ENCODE data around the gene HCN1.
"Not testable (repeated sequence)": the region's sequence is repeated elsewhere in the genome, so short reads cannot be mapped to it uniquely, and the experiment has no call there.

Gene HCN1

DNA sequence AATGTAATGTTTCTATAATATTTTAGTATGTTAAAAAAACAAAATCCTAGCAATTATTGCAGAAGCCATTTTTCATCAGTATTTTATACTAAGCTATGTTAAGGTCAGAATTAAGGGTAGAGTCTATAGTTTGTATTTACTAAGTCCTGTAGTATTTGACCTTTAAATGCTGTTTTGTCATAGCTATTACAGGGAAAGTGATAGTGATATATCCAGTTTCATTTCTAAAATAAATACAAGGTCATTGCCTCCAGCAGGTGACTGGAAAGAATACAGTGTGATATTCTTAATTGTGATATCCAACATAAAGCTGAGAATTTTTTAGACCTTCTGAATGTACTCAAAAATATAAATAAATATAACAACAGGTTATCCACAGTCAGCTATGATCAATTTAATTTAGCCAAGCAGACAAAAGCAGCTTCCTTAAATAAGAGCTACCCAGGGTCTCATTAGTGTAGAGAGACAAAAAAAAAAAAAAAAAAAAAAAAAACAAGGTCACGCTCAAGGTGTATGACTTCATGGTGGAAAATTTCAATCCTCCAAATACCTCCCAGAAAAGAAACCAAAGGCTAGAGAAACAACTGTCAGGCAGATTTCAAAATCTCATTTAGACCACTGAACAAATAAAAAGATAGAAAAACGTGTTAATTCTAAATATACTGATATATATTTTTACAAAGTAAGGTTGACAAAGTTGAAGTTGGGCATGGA, 278.7 kb downstream of the HCN1 start:
- no peak for DNase-seq (ENCODE audit: low read depth)

DNA sequence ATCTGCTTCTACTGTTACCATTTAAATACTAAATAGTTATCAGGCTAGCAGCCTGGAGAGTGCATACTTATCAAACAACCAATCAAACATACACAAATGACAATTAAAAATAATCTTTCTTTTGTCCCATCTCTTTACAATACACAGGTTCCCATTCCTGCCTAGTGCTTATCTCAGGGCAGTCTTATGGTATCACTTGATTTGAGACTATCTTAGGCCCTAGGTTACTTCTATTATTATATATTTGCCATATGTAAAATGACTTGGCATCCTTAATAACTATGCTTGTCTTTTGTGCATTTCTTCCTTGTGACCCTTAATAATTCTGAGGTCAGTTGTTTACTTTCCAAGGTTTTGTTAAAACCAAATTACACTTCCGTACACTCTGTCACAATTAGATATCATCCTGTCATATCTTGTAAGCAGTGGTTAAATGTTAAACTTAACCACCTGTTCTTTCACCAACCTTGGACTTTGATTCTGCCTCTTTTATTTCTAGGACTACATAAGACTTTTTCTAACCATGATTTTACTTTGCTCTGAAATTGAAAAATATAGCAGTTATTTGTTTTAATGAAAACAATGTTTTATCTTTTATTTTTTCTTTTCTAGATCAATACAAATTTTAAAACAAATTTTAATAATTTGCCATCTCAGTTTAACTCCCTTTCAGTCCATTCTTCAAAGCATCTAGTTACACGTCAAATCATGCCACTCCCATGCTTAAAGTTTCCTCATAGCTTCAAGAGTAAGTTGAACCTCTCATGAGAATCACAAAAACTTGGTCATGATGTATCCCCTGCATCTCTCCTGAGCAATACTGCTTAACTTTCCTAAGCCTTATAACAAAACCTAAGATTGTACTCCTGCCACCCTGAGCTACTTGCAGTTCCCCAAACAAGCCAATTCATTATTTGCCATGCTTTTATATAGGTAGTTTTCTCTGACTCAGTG, 281.3 kb downstream of the HCN1 start:
- DNase-seq (ENCODE audit: low read depth) = no peak

DNA sequence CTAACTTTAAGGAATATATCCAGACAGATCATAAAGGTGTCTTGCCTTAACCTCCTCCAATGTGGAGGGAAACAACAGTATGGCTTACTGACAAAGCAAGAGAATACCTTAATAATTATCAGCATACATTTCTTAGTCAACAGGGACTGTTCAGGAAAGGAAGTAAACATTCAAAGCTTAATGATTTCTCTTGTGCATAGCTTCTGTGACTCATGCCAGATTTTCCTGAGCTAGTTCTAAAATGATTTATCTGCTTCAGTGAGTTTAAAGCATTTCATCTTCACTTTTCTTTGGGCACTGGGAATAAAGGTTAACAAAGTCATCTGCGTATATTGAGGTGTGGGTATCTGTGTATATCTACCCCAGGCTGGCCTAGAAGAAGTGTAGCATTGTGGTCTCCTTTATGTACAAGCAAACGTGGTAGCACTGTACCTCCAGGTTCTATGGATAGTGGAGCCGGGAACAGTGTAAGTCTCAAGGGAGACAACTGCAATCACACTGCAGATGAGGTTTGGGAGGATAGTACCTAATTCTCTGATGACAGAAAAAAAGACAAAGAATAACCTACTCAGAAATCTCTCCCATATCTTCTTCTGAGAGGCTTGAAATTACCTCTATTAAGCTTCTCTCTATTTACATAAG, 284.1 kb downstream of the HCN1 start:
- no peak for DNase-seq (ENCODE audit: low read depth)

DNA sequence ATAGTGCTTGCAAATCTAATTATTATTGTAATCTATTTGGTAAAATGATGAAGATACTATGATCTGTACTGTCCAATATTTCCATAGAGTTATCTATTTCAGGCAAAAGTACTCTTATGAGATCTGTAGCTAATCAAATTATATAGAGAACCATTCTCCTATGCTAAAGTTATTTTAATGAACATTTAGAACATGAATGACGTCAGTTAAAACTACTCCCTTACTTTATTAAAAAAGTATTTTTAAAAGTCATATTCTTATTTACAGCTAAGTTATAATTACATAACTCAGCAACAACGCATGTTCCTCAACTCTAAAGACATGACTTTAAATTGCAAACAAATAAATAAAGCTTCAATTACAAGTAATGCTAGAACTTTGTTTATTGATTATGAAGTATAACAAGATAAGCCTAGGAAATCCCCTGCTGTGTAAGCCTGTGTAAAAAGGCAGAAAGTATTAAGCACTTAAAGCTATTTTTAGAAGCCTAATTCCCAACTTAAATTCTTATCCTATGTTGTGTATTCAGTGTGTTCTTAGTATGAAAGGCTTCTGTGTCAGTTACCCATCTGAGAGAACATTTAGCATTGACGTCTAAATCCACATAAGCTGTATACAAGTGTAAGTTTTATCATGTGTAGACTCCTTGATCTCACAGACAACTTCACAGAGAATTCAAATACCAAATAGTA, 285.7 kb downstream of the HCN1 start:
- DNase-seq (ENCODE audit: low read depth) = no peak

DNA sequence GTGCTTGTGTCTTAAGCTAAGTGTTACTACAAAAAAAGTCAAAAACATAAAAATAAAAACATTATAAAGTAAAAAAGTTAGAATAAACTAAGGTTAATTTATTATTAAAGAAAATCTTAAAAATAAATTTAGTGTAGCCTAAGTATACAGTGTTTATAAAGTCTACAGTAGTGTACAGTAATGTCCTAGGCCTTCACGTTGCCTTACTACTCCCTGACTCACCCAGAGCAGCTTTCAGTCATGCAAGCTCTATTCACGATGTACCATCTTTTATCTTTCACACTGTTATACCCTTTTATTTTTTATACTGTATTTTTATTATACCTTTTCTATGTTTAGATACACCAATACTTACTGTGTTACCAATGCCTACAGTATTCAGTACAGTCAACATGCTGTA, 288.1 kb downstream of the HCN1 start:
- no peak for DNase-seq (ENCODE audit: low read depth)

DNA sequence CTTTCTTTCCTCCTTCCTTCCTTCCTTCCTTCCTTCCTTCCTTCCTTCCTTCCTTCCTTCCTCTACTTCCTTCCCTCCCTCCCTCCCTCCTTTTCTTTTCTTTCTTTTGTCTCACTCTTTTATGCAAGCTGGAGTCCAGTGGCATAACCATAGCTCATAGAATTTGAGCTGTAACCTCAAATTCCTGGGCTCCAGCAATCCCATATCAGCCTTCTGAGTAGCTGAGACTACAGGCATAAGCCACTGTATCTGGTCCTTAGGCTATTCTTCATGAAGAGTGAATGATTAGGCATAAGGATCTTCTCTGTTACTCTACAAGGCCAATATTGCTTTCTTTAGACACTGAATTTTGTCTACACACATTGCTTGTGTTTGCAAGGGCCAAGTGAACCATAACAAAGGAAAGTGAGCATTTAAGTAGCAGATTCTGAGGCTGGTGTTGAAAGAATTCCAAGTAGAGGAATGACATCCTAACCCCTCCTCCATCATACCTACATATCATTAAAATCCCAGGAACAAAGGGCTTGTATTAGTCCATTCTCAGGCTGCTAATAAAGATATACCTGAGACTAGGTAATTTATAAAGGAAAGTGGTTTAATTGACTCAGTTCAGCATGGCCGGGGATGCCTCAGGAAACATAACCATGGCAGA, 293.2 kb downstream of the HCN1 start:
- DNase-seq (ENCODE audit: low read depth) = no peak

DNA sequence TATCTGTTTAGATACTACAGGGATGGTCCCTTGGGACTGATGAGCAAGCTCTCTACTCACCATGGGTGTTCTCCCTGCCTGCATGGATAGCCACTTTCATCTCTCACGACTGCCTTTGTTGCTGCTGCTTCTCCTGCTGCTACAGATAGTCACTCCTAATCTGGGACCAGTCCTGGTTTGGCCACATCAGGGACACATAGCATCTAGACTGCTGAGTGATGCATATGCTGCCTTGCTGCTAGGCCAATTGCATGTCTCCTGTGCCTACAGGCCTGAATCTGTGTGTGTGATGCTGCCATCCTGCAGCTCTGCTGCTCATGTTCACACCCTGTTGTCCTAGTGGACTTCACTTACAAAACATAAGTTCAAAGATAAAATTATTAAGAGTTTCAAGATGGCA, 297.1 kb downstream of the HCN1 start:
- no peak for DNase-seq (ENCODE audit: low read depth)

DNA sequence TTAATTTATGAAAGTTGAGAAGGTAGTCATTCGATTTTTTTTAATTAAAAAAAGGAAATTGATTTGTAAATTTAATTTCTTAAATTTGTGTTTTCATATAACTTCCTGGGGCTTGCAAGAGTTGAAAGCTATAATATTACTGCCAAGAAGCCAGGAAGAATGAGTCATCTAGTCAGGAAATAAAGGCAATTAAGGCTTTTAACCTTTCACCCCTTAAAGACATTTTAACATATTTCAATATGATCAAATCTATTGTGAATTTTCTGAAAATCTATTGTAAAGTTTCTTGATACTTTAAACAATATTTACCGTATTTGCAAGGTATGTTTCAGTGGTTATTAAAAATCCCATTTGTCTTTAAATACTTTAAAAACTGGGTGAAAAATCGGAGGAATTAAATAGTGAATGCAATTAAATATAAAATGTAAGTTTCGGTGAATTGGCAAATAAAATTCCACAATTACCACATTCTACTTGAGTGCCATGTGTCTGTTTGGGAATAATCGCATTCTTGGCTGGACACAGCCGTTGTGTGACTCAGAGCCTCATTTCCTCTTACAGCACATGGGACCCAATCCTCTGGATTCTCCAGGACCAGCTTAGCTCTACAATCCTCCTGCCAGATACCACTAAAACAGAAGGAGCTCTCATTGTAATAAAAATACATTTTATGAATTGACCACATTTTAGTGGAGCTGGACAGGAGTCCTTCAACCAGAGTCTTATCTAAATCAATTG, 310.7 kb downstream of the HCN1 start:
- no peak for DNase-seq (ENCODE audit: low read depth)

DNA sequence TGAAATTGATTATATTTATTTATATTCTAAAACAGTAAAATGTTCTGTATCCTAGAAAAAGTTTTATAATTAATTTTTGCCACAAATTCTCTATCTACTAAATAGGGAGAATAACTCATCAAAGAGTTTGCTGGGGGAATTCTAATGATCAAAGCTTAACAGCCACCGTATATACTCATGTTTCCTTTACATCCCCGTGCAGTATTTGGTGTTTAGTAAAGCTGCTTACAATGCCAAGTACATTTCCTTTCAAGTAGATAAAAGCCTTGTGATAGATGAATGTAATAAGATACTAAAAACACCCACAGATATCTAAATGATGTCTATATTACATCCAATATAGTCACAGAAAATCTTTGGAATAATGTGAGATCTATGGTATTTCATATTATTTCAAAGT, 312.2 kb downstream of the HCN1 start:
- DNase-seq (ENCODE audit: low read depth) = no peak

DNA sequence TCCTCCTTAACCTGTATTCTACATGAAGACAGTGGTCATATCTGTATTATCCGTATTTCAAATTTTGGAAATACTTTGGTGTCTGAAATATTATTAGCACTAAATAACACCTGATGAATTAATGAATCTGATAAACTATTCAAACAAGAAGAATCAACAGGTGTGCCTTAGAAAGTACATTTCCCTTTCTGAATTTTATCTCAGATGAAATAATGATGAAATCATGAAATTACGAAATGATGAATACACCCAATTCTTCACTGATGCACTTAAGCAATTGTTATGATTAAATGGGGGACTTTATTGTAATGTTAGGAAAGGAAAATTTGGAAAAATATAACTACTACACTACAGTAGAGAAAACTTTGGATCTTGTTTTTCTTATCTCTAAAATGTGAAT, 313.6 kb downstream of the HCN1 start:
- no peak for DNase-seq (ENCODE audit: low read depth)

DNA sequence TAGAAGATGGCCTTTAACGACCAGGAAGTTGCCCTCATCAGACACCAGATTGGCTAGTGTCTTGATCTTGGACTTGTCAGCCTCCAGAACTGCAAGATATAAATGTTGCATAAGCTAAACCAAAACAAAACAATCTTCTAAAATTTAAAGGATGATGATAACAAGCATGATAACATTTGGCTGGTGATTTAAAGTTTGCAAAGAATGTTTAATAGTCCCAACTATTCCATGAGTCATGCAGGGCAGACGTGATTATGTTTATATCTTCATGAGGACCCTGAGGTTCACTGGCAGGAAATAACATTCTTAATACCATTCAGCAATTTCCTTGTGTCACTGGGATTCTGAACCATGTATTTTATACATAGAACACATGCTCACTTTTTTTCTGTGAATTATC, 319.8 kb downstream of the HCN1 start:
- no peak for DNase-seq (ENCODE audit: low read depth)

DNA sequence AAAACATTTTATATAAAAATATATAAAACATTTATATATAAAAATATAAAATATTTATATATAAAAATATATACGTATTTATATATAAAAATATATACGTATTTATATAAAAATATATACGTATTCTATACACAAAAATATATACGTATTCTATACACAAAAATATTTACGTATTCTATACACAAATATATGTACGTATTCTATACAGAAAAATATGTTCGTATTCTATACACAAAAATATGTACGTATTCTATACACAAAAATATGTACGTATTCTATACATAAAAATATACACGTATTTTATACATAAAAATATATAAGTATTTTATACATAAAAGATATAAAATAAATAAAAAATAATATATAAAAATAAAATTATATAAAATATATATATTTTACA, 323.6 kb downstream of the HCN1 start:
- DNase-seq (ENCODE audit: low read depth) = no peak

DNA sequence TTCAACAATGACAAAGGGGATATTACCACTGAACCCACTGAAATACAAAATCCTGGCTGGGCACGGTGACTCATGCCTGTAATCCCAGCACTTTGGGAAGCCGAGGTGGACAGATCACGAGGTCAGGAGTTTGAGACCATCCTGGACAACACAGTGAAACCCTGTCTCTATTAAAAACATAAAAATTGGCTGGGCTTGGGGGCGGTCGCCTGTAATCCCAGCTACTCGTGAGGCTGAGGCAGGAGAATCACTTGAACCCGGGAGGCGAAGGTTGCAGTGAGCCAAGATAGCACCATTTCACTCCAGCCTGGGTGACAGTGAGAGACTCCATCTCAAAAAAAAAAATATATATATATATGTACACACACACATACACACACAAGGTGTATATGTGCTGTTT, 324.8 kb downstream of the HCN1 start:
- DNase-seq (ENCODE audit: low read depth) = not testable (repeated sequence)

DNA sequence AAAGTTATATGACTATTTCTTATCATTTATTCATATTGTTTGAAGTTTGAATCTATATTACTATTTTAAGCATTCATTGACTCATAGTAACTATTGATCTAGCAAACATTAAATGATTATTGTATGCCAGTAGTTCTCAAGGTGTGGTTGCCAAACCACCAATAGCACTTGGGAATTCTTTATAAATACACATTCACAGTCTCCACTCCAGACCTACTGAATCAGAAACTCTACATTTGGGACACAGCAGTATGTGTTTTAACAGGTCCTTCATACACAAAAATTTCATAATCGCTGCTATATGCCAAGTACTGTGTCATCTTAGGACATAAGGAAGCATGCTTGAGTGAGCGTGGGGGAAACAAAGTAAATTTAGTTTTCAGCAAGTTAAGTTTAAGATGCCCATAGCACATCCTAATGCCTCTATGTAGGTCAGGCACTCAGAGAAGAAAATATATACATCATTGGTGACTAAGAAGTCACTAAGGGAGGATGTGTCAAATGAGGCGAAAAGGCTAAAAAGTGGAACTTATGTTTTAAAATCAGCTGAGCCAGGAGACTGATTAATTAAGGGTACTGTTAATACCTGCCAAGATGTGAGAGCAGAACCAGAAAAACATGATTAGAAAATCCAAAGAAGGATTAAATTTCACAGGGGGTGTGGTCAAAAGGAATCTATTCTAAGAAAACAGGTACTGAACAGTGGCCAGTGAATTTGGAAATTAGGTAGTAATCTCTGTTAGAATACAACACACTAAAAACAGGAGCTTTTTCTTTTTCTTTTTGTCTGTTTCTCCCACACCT, 340.8 kb downstream of the HCN1 start:
- no peak for DNase-seq (ENCODE audit: low read depth)

DNA sequence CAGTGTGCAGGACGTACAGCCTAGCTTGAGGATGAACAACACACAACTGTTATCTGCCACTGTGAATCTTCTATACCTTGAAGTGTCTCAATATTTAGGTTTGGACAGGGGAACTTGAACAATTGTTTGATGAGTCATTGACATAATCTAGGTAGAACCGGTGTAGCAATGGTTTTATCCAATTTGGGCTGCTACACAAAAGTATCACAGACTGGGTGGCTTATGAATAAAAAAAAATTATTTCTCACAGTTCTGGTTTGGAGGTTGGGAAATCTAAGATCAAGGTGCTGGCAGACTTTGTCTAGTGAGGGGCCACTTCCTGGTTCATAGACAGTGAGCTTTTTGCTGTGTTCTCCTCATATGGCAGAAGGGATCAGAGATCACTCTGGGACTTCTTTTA, 359.7 kb downstream of the HCN1 start:
- no peak for DNase-seq (ENCODE audit: low read depth)

DNA sequence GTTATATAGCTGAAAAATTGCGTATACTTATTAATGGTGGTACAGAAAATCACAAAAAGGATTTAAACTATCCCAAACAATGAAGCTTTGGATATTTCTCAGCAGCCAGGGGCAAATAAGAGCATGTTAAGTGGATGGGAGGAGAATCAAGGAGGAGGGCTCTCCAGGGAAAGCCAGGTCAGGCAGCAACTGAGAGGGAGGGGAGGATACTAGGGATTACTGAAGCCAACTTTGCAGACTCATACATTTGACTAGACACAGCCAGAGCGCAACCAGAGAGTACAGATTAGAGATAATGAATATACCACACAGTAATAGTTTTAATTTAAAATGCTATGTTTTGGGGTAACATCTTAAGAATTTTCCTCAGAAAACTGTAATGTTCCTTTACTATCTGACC, 360.2 kb downstream of the HCN1 start:
- DNase-seq (ENCODE audit: low read depth) = no peak

DNA sequence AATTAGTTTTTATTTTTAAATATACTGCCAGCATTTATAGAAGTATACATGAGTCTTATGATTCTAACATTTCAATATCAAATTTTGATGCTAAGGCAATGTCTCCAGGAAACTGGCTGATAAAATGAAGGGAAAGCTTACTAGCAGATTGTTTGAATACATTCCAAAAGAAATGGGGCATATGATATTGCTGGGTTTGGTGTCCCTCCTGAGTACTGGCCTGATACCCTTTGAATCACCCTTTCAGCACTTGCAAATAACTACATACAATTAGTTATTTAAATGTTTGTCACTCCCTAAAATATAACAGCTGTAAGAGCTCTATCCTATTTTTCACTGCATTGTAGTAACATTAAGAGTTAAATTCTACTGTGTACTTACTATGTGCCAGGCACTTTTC, 360.8 kb downstream of the HCN1 start:
- DNase-seq (ENCODE audit: low read depth) = no peak

DNA sequence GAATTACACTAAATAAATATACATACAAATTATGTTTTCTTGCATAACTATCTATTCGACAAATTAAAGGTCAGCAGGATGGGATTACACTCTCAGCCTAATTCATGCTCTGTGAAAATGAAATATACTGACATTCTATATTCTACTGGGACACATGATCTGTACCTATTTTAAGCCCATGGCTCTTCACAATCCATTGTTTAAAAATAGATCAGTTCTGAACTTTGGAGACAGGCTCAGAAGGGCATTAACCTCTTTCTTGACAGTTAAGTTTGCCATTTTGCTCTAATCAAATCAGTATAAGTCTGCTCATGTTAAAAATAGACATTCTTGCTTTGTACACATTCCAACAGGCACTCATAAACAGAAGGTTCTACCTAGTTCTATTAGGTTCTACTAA, 361.2 kb downstream of the HCN1 start:
- DNase-seq (ENCODE audit: low read depth) = no peak

DNA sequence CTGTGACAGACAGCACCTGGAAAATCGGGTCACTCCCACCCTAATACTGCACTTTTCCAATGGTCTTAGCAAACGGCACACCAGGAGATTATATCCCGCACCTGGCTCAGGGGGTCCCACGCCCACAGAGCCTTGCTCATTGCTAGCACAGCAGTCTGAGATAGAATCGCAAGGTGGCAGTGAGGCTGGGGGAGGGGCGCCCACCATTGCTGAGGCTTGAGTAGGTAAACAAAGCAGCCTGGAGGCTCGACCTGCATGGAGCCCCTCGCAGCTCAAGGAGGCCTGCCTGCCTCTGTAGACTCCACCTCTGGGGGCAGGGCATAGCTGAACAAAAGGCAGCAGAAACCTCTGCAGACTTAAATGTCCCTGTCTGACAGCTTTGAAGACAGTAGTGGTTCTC, 383.6 kb downstream of the HCN1 start:
- DNase-seq (ENCODE audit: low read depth) = not testable (repeated sequence)

DNA sequence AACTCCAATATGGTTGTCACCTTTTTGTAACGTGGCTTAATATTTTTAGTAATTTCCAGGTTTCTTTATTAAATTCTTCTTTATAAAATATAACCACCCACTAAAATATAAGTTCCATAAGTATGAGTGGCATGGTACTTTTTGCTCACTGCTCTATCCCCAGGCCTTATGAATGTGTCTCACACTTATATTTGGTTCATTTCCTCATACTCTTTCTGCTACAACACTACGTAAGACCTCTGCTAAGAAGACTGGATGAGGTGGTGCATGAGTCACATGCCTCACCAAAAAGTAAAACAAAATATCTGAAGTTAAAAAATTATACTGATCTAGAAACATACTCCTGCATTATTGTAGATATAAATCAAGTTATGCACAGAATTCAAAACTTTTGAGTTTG, 400.9 kb downstream of the HCN1 start:
- DNase-seq (ENCODE audit: low read depth) = no peak
